ENCODE measurements around the gene PLEKHN1.

- no peak for TF ChIP-seq ZNF629 (tag by site-specific recombination; IDR thresholded peaks at IDR 0.05)
- no peak for TF ChIP-seq REST (tag by site-specific recombination; IDR thresholded peaks at IDR 0.05)
- TF ChIP-seq CTCF (tag by site-specific recombination; IDR thresholded peaks at IDR 0.05): no peak
- TF ChIP-seq FEZF1 (tag by site-specific recombination; IDR thresholded peaks at IDR 0.05): no peak
- TF ChIP-seq INSM2 (tag by site-specific recombination; IDR thresholded peaks at IDR 0.05): no peak
Observed at GRCh38 chr1:923991-924655, 42.2 kb upstream of the PLEKHN1 start.

Measured in HEK293 (cell line).